Spleen (tissue), 11 donors: Measurements from ENCODE around the gene ATRX. TPM values are rescaled to one million over a fixed set of nuclear protein-coding genes. Genes with fewer than 3 reads are reported as not detected.
"Not testable (repeated sequence)": the region's sequence is repeated elsewhere in the genome, so short reads cannot be mapped to it uniquely, and the experiment has no call there.

Experiments used
- DNase-seq: peaks from one replicate; pipeline ENCODE4 v3.0.0-alpha.2; 2020
- H3K27ac ChIP-seq, 8 donors: fragments of 200-600 bp; sonication (generic) in 7 of 8; 1 replicate in 4 of 8; 2 replicates in 4 of 8; pipeline versions ENCODE4 v1.5.0 to v1.8.0; 2016 to 2021; ENCODE audit warnings: inconsistent platforms in 4 of 8, mild to moderate bottlenecking in 4 of 8, moderate library complexity in 1 of 8
- H3K27me3 ChIP-seq, 7 donors: fragments of 200-600 bp; sonication (generic) in 6 of 7; replicated peaks in 1 of 7; 1 replicate in 4 of 7; 2 replicates in 3 of 7; pipeline versions ENCODE4 v1.5.0 to v1.8.0; 2016 to 2021; ENCODE audit warnings: inconsistent platforms in 3 of 7, mild to moderate bottlenecking in 1 of 7
- H3K36me3 ChIP-seq, 6 donors: fragments of 200-600 bp; sonication (generic) in 5 of 6; 1 replicate in 4 of 6; 2 replicates in 2 of 6; pipeline versions ENCODE4 v1.5.0 to v1.8.0; 2016 to 2021; ENCODE audit warnings: inconsistent platforms in 2 of 6
- H3K4me1 ChIP-seq, 6 donors: fragments of 200-600 bp; sonication (generic) in 5 of 6; 1 replicate in 3 of 6; 2 replicates in 3 of 6; pipeline versions ENCODE4 v1.5.0 to v1.8.0; 2016 to 2021; ENCODE audit warnings: inconsistent platforms in 3 of 6
- H3K4me3 ChIP-seq, 8 donors: fragments of 200-600 bp; sonication (generic) in 7 of 8; 1 replicate in 4 of 8; 2 replicates in 4 of 8; pipeline versions ENCODE4 v1.5.0 to v1.8.0; 2016 to 2021; ENCODE audit warnings: inconsistent platforms in 4 of 8, mild to moderate bottlenecking in 4 of 8, moderate library complexity in 2 of 8
- H3K9me3 ChIP-seq, 8 donors: fragments of 200-600 bp; sonication (generic) in 7 of 8; 1 replicate in 4 of 8; 2 replicates in 4 of 8; pipeline versions ENCODE4 v1.5.0 to v1.8.0; 2016 to 2021; ENCODE audit warnings: inconsistent platforms in 4 of 8
- CTCF ChIP-seq, 11 experiments: fragments of 200-600 bp in 7 of 11; fragments of 450-650 bp in 4 of 11; sonication (generic) in 4 of 11; IDR thresholded peaks in 8 of 11; conservative IDR thresholded peaks in 3 of 11; 1 replicate in 7 of 11; 2 replicates in 4 of 11; pipeline versions ENCODE4 v1.4.0 to v1.8.0; 2016 to 2021; ENCODE audit warnings: antibody characterized with exemption in 11 of 11, inconsistent platforms in 4 of 11, mild to moderate bottlenecking in 1 of 11
- POLR2A ChIP-seq, 3 donors: fragments of 450-650 bp; IDR thresholded peaks; one replicate each; pipeline ENCODE4 v1.5.1; 2017; ENCODE audit warnings: antibody characterized with exemption in 3 of 3, mild to moderate bottlenecking in 1 of 3
- POLR2AphosphoS5 ChIP-seq, 3 donors: sonication (generic); formaldehyde crosslinking; IDR thresholded peaks; one replicate each; pipeline ENCODE4 v1.5.1; 2017; ENCODE audit warnings: antibody characterized with exemption in 3 of 3
- WGBS, 5 donors: extraction: QIAGEN DNeasy Blood & Tissue Kit in 3 of 5; methylation state at CpG; one replicate each; pipeline versions ENCODE4 v1.1.5 to v1.1.7; 2013 to 2018; 5-methylcytosine and 5-hydroxymethylcytosine counted together
- intact Hi-C: fragments of 100-400 bp; cut with DNase I; formaldehyde crosslinking; loops from one replicate; pipeline ENCODE4 v1.15.0; 2023; ENCODE audit warnings: low total_unique reads
- polyA plus RNA-seq, 3 donors: library from polyadenylated mRNA; stranded (reverse); fragments of 200-250 nt; gene quantifications; one replicate each; pipeline ENCODE4 v1.2.1, GENCODE V29; 2013
- total RNA-seq, 7 donors: library from RNA; depleted of rRNA in 3 of 7; stranded (reverse); fragments of >200 nt in 3 of 7; fragmentation: NEBNext Ultra II Directional in 4 of 7; extraction: Animal tissue kit (Norgen Biotek cat#: 25700) in 4 of 7; gene quantifications; one replicate each; pipeline versions ENCODE4 v1.1.0 to v1.2.1, GENCODE V29; 2016 to 2021
- donor health status: healthy with polysubstance abuse.
- donor health status: DM: no; HTN: no; CAD: no; lungs with moderate emphysema.
- donor health status: DM: no; HTN: no; CAD: no.
- donor health status: Bipolar disorder and iron deficiency.
- donor health status: healthy.
- donor health status: DM: no; HTN: no; CAD: no.
- donor health status: DM: yes; HTN: yes; CAD: no.

The ATRX gene
- total and polyA plus RNA-seq, 10 donors: 8.2 to 150 (median 109) TPM

DNA sequence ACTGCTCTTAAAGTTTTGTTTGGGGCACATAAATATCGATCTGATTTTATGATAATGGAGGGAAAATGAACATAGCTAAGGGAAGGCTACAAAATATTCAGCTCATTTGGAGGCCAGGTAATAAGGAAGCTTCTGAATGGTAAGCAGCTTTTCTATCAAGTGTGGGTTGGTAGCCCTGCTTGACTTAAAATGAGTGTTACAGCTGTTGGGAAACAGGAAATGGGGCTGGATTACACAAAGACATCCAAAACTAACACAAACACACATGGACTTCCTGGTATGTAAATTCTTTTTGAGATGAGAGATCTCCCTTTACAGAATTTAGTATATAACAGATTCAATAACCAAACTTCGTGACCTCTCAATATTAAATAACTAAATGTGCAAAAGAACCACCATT is 280.8 kb downstream of the ATRX start:
- WGBS, 5 donors: 76 to 91% (median 80%) methylated on average over 2 of the region's 2 CpGs
- Histone ChIP-seq H3K27me3 (peaks cover 0 to 4% (median 0%) of the 10 kb centered on the region in 7 donors), H3K4me1 (peaks cover 0 to 5% (median 0%) of the 10 kb centered on the region in 6 donors), H3K36me3 (peaks cover 0 to 39% (median 10%) of the 10 kb centered on the region in 6 donors), H3K27ac (peak overlapping the region in 2 of 8 donors; percentile 10 to 23), H3K9me3 (no peaks in the 10 kb centered on the region), H3K4me3 (no peak overlapping the region)
- DNase-seq: no peak
- intact Hi-C loops: no loop called here
- TF ChIP-seq POLR2A (IDR thresholded peaks at IDR 0.05) (no peak), POLR2AphosphoS5 (IDR thresholded peaks at IDR 0.05) (no peak), CTCF (IDR thresholded peaks at IDR 0.05 in 8 of 11, conservative IDR thresholded peaks at IDR 0.05 in 3 of 11) (no peak)

DNA sequence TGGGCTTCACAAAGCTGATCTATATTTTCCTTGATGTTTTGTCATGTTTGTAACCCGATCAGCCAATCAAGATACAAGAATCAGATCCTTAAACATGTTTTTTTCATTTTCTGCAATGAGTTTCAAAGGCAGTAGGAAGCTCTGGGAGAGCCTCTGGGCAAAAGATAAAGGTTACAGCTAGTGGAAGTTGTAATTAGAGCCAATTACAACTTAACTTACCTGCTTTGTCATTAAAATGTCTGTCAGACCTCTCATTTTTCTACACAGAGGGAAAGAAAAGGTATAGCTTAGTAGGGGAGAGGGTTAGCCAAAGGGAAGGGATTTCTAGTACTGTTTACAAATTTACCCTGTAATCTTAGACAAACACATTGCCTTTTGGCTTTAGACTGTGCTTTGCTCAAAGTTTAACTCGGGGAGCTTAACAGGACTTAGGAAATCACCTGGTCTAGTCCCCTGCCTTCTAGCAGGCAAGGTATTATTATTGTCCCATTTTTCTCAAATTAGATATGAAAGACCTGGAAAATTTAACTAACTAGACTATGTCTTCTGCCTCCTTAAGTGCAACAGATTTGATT is 283.0 kb downstream of the ATRX start:
- Histone ChIP-seq H3K27ac (no peak overlapping the region), H3K36me3 (peaks cover 0 to 17% (median 2%) of the 10 kb centered on the region in 6 donors), H3K4me1 (peaks cover 0 to 5% (median 0%) of the 10 kb centered on the region in 6 donors), H3K27me3 (peaks cover 0 to 4% (median 0%) of the 10 kb centered on the region in 7 donors), H3K9me3 (no peaks in the 10 kb centered on the region), H3K4me3 (no peak overlapping the region)
- TF ChIP-seq CTCF (IDR thresholded peaks at IDR 0.05 in 8 of 11, conservative IDR thresholded peaks at IDR 0.05 in 3 of 11) (no peak), POLR2AphosphoS5 (IDR thresholded peaks at IDR 0.05) (no peak), POLR2A (IDR thresholded peaks at IDR 0.05) (no peak)
- intact Hi-C loops: no loop called here
- WGBS, 5 donors: 30 to 45% (median 38%) methylated on average over 2 of the region's 2 CpGs
- no peak for DNase-seq

- H3K27me3 ChIP-seq, H3K4me3 ChIP-seq, H3K36me3 ChIP-seq, DNase-seq, H3K9me3 ChIP-seq, H3K27ac ChIP-seq, intact Hi-C loops, H3K4me1 ChIP-seq: not testable (repeated sequence)
- 76 to 97% (median 94%) methylated on average over 1 of the region's 1 CpG for WGBS, 5 donors
Observed at GRCh38 chrX:77500164-77500563, 285.9 kb downstream of the ATRX start.

DNA sequence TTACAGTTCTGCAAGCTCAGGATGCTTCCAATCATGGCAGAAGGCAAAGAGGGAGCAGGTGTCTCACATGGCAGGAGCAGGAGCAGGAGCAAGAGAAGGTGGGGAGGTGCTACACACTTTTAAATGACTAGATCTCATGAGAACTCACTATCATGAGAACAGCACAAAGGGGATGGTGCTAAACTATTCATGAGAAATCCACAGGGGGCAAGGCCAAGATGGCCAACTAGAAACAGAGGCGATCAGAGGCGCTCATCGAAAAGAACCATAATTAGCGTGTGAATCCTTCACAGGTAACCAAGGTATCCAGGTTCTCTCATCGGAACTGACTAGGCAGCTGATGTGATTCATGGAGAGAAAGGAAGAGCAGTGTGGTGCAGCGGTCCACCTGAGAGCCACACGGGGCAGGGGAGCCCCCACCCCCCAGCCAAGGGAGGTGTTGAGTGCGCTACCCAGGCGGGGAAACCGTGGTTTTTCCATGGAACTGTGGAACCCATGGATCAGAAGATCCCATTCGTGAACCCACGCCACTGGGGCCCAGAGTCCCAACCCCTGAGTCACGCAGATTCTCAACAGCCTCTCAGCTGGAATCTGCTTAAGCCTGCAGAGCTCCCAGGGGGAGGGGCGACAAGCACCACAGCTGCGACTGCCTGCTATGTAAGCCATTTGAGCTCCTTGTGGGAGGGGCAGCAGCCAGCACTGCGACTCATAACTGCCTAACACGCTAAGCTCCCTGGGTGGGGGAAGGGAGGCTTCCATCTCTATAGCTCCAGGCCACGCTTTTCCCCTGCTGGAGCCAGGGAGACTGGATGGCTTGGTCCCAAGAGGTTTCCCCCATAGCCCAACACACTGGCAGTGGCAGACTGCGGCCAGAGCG is 292.1 kb downstream of the ATRX start:
- Histone ChIP-seq H3K27me3 (peaks cover 0 to 6% (median 0%) of the 10 kb centered on the region in 7 donors), H3K36me3 (no peaks in the 10 kb centered on the region), H3K4me1 (no peaks in the 10 kb centered on the region), H3K9me3 (no peaks in the 10 kb centered on the region), H3K27ac (no peak overlapping the region), H3K4me3 (no peak overlapping the region)
- no peak for DNase-seq
- TF ChIP-seq POLR2AphosphoS5 (IDR thresholded peaks at IDR 0.05) (no peak), CTCF (IDR thresholded peaks at IDR 0.05 in 8 of 11, conservative IDR thresholded peaks at IDR 0.05 in 3 of 11) (no peak), POLR2A (IDR thresholded peaks at IDR 0.05) (no peak)
- WGBS, 5 donors: 66 to 92% (median 84%) methylated on average over 11 to 20 of the region's 20 CpGs
- intact Hi-C loops: no loop called here
